GM23338 (cell line): ENCODE data around the gene TIMM44. TPM values are rescaled to one million over a fixed set of nuclear protein-coding genes. Genes with fewer than 3 reads are reported as not detected.

Experiments
- ATAC-seq: fragments of 200-7000 bp; cut with Tn5 transposase; 3 replicates; pipeline ENCODE4 v1.9.1; 2020
- DNase-seq: peaks from one replicate; pipeline ENCODE4 v3.0.0-alpha.2; 2015; ENCODE audit warnings: low spot score
- H2AFZ ChIP-seq: fragments of 200-600 bp; sonication (generic); 2 replicates; pipeline ENCODE4 v1.8.0; 2016; ENCODE audit warnings: antibody characterized with exemption, mild to moderate bottlenecking, moderate library complexity
- H3F3A ChIP-seq: fragments of 200-600 bp; sonication (generic); replicated peaks from 2 replicates; pipeline ENCODE4 v1.8.0; 2017; ENCODE audit warnings: antibody characterized with exemption, mixed run types, low read depth
- H3K27ac ChIP-seq: fragments of 200-600 bp; sonication (generic); 2 replicates; pipeline ENCODE4 v1.6.1; 2016; ENCODE audit warnings: low read depth
- H3K27me3 ChIP-seq: fragments of 200-600 bp; sonication (generic); 2 replicates; pipeline ENCODE4 v1.8.0; 2016; ENCODE audit warnings: mild to moderate bottlenecking, mixed run types, moderate library complexity; ENCODE audit not compliant: insufficient read depth
- H3K36me3 ChIP-seq: fragments of 200-600 bp; sonication (generic); 2 replicates; pipeline ENCODE4 v1.8.0; 2016; ENCODE audit warnings: mild to moderate bottlenecking; ENCODE audit not compliant: insufficient read depth
- H3K4me1 ChIP-seq: fragments of 200-600 bp; sonication (generic); 2 replicates; pipeline ENCODE4 v1.8.0; 2016; ENCODE audit warnings: mild to moderate bottlenecking, moderate library complexity; ENCODE audit not compliant: insufficient read depth
- H3K4me2 ChIP-seq: fragments of 200-600 bp; sonication (generic); 2 replicates; pipeline ENCODE4 v1.7.1; 2017; ENCODE audit warnings: mixed run types
- H3K4me3 ChIP-seq: fragments of 200-600 bp; sonication (generic); 2 replicates; pipeline ENCODE4 v1.6.1; 2016; ENCODE audit warnings: mixed run types
- H3K79me2 ChIP-seq: fragments of 200-600 bp; sonication (generic); replicated peaks from 2 replicates; pipeline ENCODE4 v1.8.0; 2017; ENCODE audit warnings: mild to moderate bottlenecking; ENCODE audit not compliant: insufficient read depth
- H3K9me2 ChIP-seq: fragments of 200-600 bp; sonication (generic); 2 replicates; pipeline ENCODE4 v1.8.0; 2017; ENCODE audit not compliant: insufficient read depth
- H4K20me1 ChIP-seq: fragments of 200-600 bp; sonication (generic); replicated peaks from 2 replicates; pipeline ENCODE4 v1.8.0; 2017; ENCODE audit warnings: mild to moderate bottlenecking; ENCODE audit not compliant: insufficient read depth
- H3K27ac Mint-ChIP-seq: 2 replicates; pipeline ENCODE4 v1.8.0; 2020; ENCODE audit warnings: inconsistent platforms, mild to moderate bottlenecking, moderate library complexity, mixed read lengths
- H3K27me3 Mint-ChIP-seq: 3 replicates; pipeline ENCODE4 v1.8.0; 2022; ENCODE audit warnings: low read depth, mild to moderate bottlenecking, moderate library complexity, mixed read lengths, inconsistent platforms; ENCODE audit not compliant: insufficient read depth, poor library complexity
- H3K36me3 Mint-ChIP-seq: 3 replicates; pipeline ENCODE4 v1.8.0; 2021; ENCODE audit warnings: low read depth, mild to moderate bottlenecking, inconsistent platforms, moderate library complexity, mixed read lengths
- H3K4me1 Mint-ChIP-seq: 3 replicates; pipeline ENCODE4 v1.8.0; 2020; ENCODE audit warnings: mild to moderate bottlenecking, inconsistent platforms, mixed read lengths
- H3K4me3 Mint-ChIP-seq: 3 replicates; pipeline ENCODE4 v1.8.0; 2021; ENCODE audit warnings: moderate library complexity, mild to moderate bottlenecking, inconsistent platforms, mixed read lengths
- H3K9me3 Mint-ChIP-seq: 3 replicates; pipeline ENCODE4 v1.8.0; 2020; ENCODE audit warnings: moderate library complexity, mild to moderate bottlenecking, inconsistent platforms, mixed read lengths
- CREB1 ChIP-seq: fragments of 250-450 bp; sonication (Bioruptor Pico); IDR thresholded peaks from 2 replicates; pipeline ENCODE4 v1.5.0; 2020; ENCODE audit warnings: low read depth, mild to moderate bottlenecking, moderate library complexity
- EZH2 ChIP-seq: fragments of 200-600 bp; sonication (generic); IDR thresholded peaks from one replicate; pipeline ENCODE4 v1.8.0; 2017; ENCODE audit warnings: antibody characterized with exemption, mild to moderate bottlenecking, low read depth; ENCODE audit not compliant: unreplicated experiment
- EZH2phosphoT487 ChIP-seq: fragments of 200-600 bp; sonication (generic); IDR thresholded peaks from one replicate; pipeline ENCODE4 v1.8.1; 2018; ENCODE audit warnings: antibody characterized with exemption; ENCODE audit not compliant: unreplicated experiment
- JUNB ChIP-seq: IDR thresholded peaks from one replicate; pipeline ENCODE4 v1.6.1; 2016; ENCODE audit warnings: antibody characterized with exemption; ENCODE audit not compliant: unreplicated experiment
- NANOG ChIP-seq: IDR thresholded peaks from 2 replicates; pipeline ENCODE4 v1.6.1; 2016; ENCODE audit warnings: antibody characterized with exemption, borderline replicate concordance
- STAT1 ChIP-seq: IDR thresholded peaks from one replicate; pipeline ENCODE4 v1.6.1; 2016; ENCODE audit warnings: antibody characterized with exemption; ENCODE audit not compliant: unreplicated experiment
- ZNF114 ChIP-seq: fragments of 250-450 bp; sonication (Bioruptor Pico); IDR thresholded peaks from 2 replicates; pipeline ENCODE4 v1.5.0; 2020; ENCODE audit warnings: mild to moderate bottlenecking, moderate library complexity
- ZNF331 ChIP-seq: fragments of 250-450 bp; sonication (Bioruptor Pico); IDR thresholded peaks from 2 replicates; pipeline ENCODE4 v1.5.0; 2020; ENCODE audit warnings: low read depth, mild to moderate bottlenecking, moderate library complexity
- polyA plus RNA-seq: library from polyadenylated mRNA; unstranded; fragments of >200 nt; fragmentation: Nextera tagmentation; extraction: Ambion mirVana; gene quantifications from 2 replicates; pipeline ENCODE4 v1.2.1, GENCODE V29; 2016
- total RNA-seq: library from RNA; depleted of rRNA; stranded (reverse); fragments of >200 nt; shearing (Covaris generic); gene quantifications from 2 replicates; pipeline ENCODE4 v1.2.3, GENCODE V29; 2014
- TF ChIP-seq, protein P1 (sequence below): IDR thresholded peaks from 2 replicates; pipeline ENCODE4 v1.6.1; 2016; ENCODE audit warnings: antibody characterized with exemption
- TF ChIP-seq, protein P2 (sequence below): IDR thresholded peaks from one replicate; pipeline ENCODE4 v1.6.1; 2018; ENCODE audit warnings: antibody characterized with exemption; ENCODE audit not compliant: unreplicated experiment
- TF ChIP-seq, protein P3 (sequence below), 2 experiments: fragments of 200-600 bp in 1 of 2; sonication (generic) in 1 of 2; conservative IDR thresholded peaks; 2 replicates each; pipeline versions ENCODE4 v1.5.1 to v1.6.1; 2016 to 2017; ENCODE audit warnings: antibody characterized with exemption in 2 of 2, low read depth in 2 of 2, mild to moderate bottlenecking in 2 of 2, moderate library complexity in 1 of 2

The TIMM44 gene
- total and polyA plus RNA-seq, 2 experiments from 2014 or later: 125 to 128 TPM

DNA sequence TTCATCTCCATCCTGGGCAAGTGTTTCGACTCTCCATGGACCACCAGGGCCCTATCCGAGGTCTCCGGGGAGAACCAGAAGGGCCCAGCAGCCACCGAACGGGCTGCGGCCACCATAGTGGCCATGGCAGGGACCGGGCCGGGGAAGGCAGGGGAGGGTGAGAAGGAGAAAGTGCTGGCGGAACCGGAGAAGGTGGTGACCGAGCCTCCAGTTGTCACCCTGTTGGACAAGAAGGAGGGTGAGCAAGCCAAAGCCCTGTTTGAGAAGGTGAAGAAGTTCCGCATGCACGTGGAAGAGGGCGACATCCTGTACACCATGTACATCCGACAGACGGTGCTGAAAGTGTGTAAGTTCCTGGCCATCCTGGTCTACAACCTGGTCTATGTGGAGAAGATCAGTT is 44.5 kb downstream of the TIMM44 start:
- H3F3A ChIP-seq: peaks cover 5% of the 10 kb centered on the region; the same call in 1 of the 2 replicates
- Mint-ChIP-seq H3K27ac (no peak overlapping the region), H3K27me3 (peaks cover 17% of the 10 kb centered on the region), H3K9me3 (0 out of 3 replicates have a peak, but pooled peaks cover 6% of the 10 kb centered on the region), H3K4me3 (no peak overlapping the region), H3K4me1 (peaks cover 7% of the 10 kb centered on the region), H3K36me3 (peaks cover 13% of the 10 kb centered on the region; the same call in 2 of the 3 replicates)
- no peak overlapping the region for H2AFZ ChIP-seq
- H3K27ac ChIP-seq: no peak overlapping the region
- H3K79me2 ChIP-seq: no peaks in the 10 kb centered on the region
- H3K27me3 ChIP-seq: no peaks in the 10 kb centered on the region
- no peaks in the 10 kb centered on the region; the same call in 1 of the 2 replicates for H4K20me1 ChIP-seq
- DNase-seq (no peak), ATAC-seq (no peak)
- H3K4me3 ChIP-seq: no peak overlapping the region
- H3K9me2 ChIP-seq: no peaks in the 10 kb centered on the region
- TF ChIP-seq EZH2phosphoT487 (no peak), JUNB (no peak), ZNF331 (no peak), EZH2 (no peak)
- TF ChIP-seq, protein P1, sequence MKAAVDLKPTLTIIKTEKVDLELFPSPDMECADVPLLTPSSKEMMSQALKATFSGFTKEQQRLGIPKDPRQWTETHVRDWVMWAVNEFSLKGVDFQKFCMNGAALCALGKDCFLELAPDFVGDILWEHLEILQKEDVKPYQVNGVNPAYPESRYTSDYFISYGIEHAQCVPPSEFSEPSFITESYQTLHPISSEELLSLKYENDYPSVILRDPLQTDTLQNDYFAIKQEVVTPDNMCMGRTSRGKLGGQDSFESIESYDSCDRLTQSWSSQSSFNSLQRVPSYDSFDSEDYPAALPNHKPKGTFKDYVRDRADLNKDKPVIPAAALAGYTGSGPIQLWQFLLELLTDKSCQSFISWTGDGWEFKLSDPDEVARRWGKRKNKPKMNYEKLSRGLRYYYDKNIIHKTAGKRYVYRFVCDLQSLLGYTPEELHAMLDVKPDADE: no peak
- TF ChIP-seq, protein P2, sequence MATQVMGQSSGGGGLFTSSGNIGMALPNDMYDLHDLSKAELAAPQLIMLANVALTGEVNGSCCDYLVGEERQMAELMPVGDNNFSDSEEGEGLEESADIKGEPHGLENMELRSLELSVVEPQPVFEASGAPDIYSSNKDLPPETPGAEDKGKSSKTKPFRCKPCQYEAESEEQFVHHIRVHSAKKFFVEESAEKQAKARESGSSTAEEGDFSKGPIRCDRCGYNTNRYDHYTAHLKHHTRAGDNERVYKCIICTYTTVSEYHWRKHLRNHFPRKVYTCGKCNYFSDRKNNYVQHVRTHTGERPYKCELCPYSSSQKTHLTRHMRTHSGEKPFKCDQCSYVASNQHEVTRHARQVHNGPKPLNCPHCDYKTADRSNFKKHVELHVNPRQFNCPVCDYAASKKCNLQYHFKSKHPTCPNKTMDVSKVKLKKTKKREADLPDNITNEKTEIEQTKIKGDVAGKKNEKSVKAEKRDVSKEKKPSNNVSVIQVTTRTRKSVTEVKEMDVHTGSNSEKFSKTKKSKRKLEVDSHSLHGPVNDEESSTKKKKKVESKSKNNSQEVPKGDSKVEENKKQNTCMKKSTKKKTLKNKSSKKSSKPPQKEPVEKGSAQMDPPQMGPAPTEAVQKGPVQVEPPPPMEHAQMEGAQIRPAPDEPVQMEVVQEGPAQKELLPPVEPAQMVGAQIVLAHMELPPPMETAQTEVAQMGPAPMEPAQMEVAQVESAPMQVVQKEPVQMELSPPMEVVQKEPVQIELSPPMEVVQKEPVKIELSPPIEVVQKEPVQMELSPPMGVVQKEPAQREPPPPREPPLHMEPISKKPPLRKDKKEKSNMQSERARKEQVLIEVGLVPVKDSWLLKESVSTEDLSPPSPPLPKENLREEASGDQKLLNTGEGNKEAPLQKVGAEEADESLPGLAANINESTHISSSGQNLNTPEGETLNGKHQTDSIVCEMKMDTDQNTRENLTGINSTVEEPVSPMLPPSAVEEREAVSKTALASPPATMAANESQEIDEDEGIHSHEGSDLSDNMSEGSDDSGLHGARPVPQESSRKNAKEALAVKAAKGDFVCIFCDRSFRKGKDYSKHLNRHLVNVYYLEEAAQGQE: no peak
- TF ChIP-seq, protein P3, sequence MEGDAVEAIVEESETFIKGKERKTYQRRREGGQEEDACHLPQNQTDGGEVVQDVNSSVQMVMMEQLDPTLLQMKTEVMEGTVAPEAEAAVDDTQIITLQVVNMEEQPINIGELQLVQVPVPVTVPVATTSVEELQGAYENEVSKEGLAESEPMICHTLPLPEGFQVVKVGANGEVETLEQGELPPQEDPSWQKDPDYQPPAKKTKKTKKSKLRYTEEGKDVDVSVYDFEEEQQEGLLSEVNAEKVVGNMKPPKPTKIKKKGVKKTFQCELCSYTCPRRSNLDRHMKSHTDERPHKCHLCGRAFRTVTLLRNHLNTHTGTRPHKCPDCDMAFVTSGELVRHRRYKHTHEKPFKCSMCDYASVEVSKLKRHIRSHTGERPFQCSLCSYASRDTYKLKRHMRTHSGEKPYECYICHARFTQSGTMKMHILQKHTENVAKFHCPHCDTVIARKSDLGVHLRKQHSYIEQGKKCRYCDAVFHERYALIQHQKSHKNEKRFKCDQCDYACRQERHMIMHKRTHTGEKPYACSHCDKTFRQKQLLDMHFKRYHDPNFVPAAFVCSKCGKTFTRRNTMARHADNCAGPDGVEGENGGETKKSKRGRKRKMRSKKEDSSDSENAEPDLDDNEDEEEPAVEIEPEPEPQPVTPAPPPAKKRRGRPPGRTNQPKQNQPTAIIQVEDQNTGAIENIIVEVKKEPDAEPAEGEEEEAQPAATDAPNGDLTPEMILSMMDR (conservative IDR thresholded peaks at IDR 0.05; ENCODE audit: low read depth in 2 of 2): no peak
- no peaks in the 10 kb centered on the region for H3K36me3 ChIP-seq
- H3K4me1 ChIP-seq: 0 out of 2 replicates have a peak, but pooled peaks cover 6% of the 10 kb centered on the region
- no peak overlapping the region for H3K4me2 ChIP-seq

DNA sequence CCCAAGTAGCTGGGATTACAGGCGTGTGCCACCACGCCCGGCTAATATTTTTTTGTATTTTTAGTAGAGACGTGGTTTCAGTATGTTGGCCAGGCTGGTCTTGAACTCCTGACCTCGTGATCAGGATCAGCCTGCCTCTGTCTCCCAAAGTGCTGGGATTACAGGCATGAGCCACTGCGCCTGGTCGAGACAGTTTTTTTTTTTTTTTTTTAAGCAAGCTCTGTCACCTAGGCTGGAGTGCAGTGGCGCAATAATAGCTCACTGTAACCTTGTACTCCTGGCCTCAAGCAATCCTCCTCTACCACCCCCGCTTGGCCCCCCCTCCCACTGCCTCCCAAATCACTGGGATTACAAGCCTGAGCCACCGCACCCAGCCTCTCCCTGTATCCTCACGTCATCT is 46.2 kb downstream of the TIMM44 start:
- Histone ChIP-seq H3K36me3 (no peaks in the 10 kb centered on the region), H3K27ac (no peak overlapping the region), H3K4me3 (no peak overlapping the region), H3K79me2 (no peaks in the 10 kb centered on the region), H2AFZ (no peak overlapping the region), H3F3A (no peaks in the 10 kb centered on the region), H3K9me2 (no peaks in the 10 kb centered on the region), H3K27me3 (no peaks in the 10 kb centered on the region), H3K4me2 (no peak overlapping the region), H4K20me1 (no peaks in the 10 kb centered on the region; the same call in 1 of the 2 replicates), H3K4me1 (0 out of 2 replicates have a peak, but pooled peaks cover 3% of the 10 kb centered on the region)
- Mint-ChIP-seq H3K27ac (no peak overlapping the region), H3K4me3 (no peak overlapping the region), H3K27me3 (peaks cover 5% of the 10 kb centered on the region), H3K4me1 (peaks cover 3% of the 10 kb centered on the region; the same call in 1 of the 3 replicates), H3K9me3 (no peaks in the 10 kb centered on the region), H3K36me3 (peaks cover 8% of the 10 kb centered on the region; the same call in 2 of the 3 replicates)
- ATAC-seq: no peak
- DNase-seq: no peak
- TF ChIP-seq, protein P2: no peak
- TF ChIP-seq EZH2phosphoT487: no peak
- TF ChIP-seq NANOG: no peak
- no peak for TF ChIP-seq ZNF331
- no peak for TF ChIP-seq JUNB
- no peak for TF ChIP-seq CREB1 (CRISPR knock-in tag)
- TF ChIP-seq, protein P1: no peak
- TF ChIP-seq ZNF114 (CRISPR knock-in tag): no peak
- no peak for TF ChIP-seq STAT1
- no peak for TF ChIP-seq EZH2
